Neural cell (in vitro differentiated cells): ENCODE measurements around the gene IGF2BP3. TPM values are rescaled to one million over a fixed set of nuclear protein-coding genes. Genes with fewer than 3 reads are reported as not detected.

Experiments
- H2AFZ ChIP-seq: fragments of 200-600, 300-800 bp; sonication (generic), shearing (Covaris generic); 2 replicates; pipeline ENCODE4 v1.6.0; 2014; ENCODE audit warnings: low read depth, mild to moderate bottlenecking, antibody characterized with exemption, low read length, moderate library complexity
- H3F3A ChIP-seq: fragments of 200-600 bp; shearing (Covaris generic); 2 replicates; pipeline ENCODE4 v1.6.1; 2016; ENCODE audit warnings: mild to moderate bottlenecking, moderate library complexity, mixed read lengths, antibody characterized with exemption, low read length; ENCODE audit not compliant: insufficient read depth, poor library complexity, severe bottlenecking
- H3K27ac ChIP-seq: fragments of 200-600, 300-800 bp; sonication (generic), shearing (Covaris generic); 2 replicates; pipeline ENCODE4 v1.5.1; 2014; ENCODE audit warnings: mild to moderate bottlenecking, low read length, moderate library complexity
- H3K27me3 ChIP-seq: fragments of 300-800, 200-600 bp; sonication (generic), shearing (Covaris generic); 2 replicates; pipeline ENCODE4 v1.6.0; 2014; ENCODE audit warnings: mild to moderate bottlenecking, low read depth, low read length, moderate library complexity; ENCODE audit not compliant: insufficient read depth
- H3K36me3 ChIP-seq: fragments of 300-800, 200-600 bp; sonication (generic), shearing (Covaris generic); 2 replicates; pipeline ENCODE4 v1.5.1; 2014; ENCODE audit warnings: mild to moderate bottlenecking, antibody characterized with exemption, low read length, moderate library complexity; ENCODE audit not compliant: insufficient read depth
- H3K4me2 ChIP-seq: fragments of 300-800, 200-600 bp; sonication (generic), shearing (Covaris generic); 2 replicates; pipeline ENCODE4 v1.6.0; 2014; ENCODE audit warnings: mild to moderate bottlenecking, low read length
- H3K4me3 ChIP-seq: fragments of 300-800, 200-600 bp; sonication (generic), shearing (Covaris generic); 2 replicates; pipeline ENCODE4 v1.5.1; 2014; ENCODE audit warnings: mild to moderate bottlenecking, low read length, moderate library complexity
- H3K79me2 ChIP-seq: fragments of 200-600 bp; shearing (Covaris generic); replicated peaks from 2 replicates; pipeline ENCODE4 v1.6.0; 2014; ENCODE audit warnings: mild to moderate bottlenecking, low read length, moderate library complexity; ENCODE audit not compliant: insufficient read depth
- H3K9ac ChIP-seq: fragments of 300-800, 200-600 bp; sonication (generic), shearing (Covaris generic); 2 replicates; pipeline ENCODE4 v1.6.1; 2016; ENCODE audit warnings: mild to moderate bottlenecking, low read length, mixed read lengths
- H3K9me2 ChIP-seq: fragments of 200-600 bp; shearing (Covaris generic); 2 replicates; pipeline ENCODE4 v1.6.1; 2016; ENCODE audit warnings: mild to moderate bottlenecking, low read length, mixed read lengths; ENCODE audit not compliant: insufficient read depth
- H3K9me3 ChIP-seq: fragments of 200-600, 300-800 bp; sonication (generic), shearing (Covaris generic); 2 replicates; pipeline ENCODE4 v1.6.1; 2016; ENCODE audit warnings: mild to moderate bottlenecking, mixed run types, low read length, moderate library complexity, mixed read lengths
- H4K20me1 ChIP-seq: fragments of 200-600 bp; shearing (Covaris generic); 2 replicates; pipeline ENCODE4 v1.6.1; 2016; ENCODE audit warnings: mild to moderate bottlenecking, mixed run types; ENCODE audit not compliant: insufficient read depth
- EP300 ChIP-seq: fragments of 450-650 bp; conservative IDR thresholded peaks from 2 replicates; pipeline ENCODE4 v1.6.1; 2014; ENCODE audit warnings: antibody characterized with exemption, mild to moderate bottlenecking, moderate library complexity; ENCODE audit not compliant: poor library complexity, severe bottlenecking
- EZH2 ChIP-seq: fragments of 200-600, 300-800 bp; shearing (Covaris generic), sonication (generic); IDR thresholded peaks from 2 replicates; pipeline ENCODE4 v1.6.1; 2014; ENCODE audit warnings: antibody characterized with exemption, low read length, borderline replicate concordance, mild to moderate bottlenecking; ENCODE audit not compliant: insufficient read depth, poor library complexity, severe bottlenecking
- MXI1 ChIP-seq: fragments of 450-650 bp; conservative IDR thresholded peaks from 2 replicates; pipeline ENCODE4 v1.6.1; 2014; ENCODE audit warnings: antibody characterized with exemption, mild to moderate bottlenecking; ENCODE audit not compliant: poor library complexity, severe bottlenecking
- POLR2AphosphoS5 ChIP-seq: IDR thresholded peaks from 2 replicates; pipeline ENCODE4 v1.6.1; 2012
- RAD21 ChIP-seq: fragments of 450-650 bp; conservative IDR thresholded peaks from 2 replicates; pipeline ENCODE4 v1.6.1; 2014; ENCODE audit warnings: antibody characterized with exemption, mild to moderate bottlenecking, moderate library complexity
- SMC3 ChIP-seq: fragments of 450-650 bp; conservative IDR thresholded peaks from 2 replicates; pipeline ENCODE4 v1.6.1; 2014; ENCODE audit warnings: antibody characterized with exemption, mild to moderate bottlenecking, moderate library complexity; ENCODE audit not compliant: poor library complexity
- TAF1 ChIP-seq: IDR thresholded peaks from 2 replicates; pipeline ENCODE4 v1.6.1; 2012; ENCODE audit warnings: low read depth
- polyA plus RNA-seq: library from polyadenylated mRNA; depleted of rRNA; stranded (reverse); fragments of >200 nt; gene quantifications from 2 replicates; pipeline ENCODE4 v1.2.3, GENCODE V29; 2014
- TF ChIP-seq, protein P1 (sequence below): fragments of 450-650 bp; IDR thresholded peaks from 2 replicates; pipeline ENCODE4 v1.5.1; 2014; ENCODE audit warnings: antibody characterized with exemption, mild to moderate bottlenecking, moderate library complexity; ENCODE audit not compliant: poor library complexity, severe bottlenecking
- TF ChIP-seq, protein P2 (sequence below): IDR thresholded peaks from 2 replicates; pipeline ENCODE4 v1.6.1; 2012; ENCODE audit warnings: borderline replicate concordance

Gene IGF2BP3
- polyA plus RNA-seq, 1 donor from 2014 or later = 29.6 TPM

DNA sequence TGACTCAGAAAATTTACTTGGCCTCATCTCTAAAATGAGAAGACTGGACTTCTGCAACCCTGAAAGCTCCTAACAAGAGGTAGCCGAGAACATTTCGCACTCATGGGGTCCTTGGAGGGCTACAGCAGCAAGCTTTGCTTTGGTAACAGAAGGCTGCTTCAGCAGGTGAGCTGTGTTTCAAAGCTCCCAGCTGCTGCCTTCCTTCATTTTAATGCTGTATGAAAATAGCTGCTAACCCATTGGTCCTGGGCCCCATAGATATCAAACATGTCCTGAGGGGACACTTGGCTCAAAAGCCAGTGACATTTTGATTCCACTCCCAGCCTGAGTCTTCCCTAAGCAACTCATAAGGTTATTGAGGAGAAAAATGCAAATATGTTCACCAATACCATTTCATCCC, 185.4 kb downstream of the IGF2BP3 start:
- H3K27ac ChIP-seq = no peak overlapping the region
- TF ChIP-seq, protein P1, sequence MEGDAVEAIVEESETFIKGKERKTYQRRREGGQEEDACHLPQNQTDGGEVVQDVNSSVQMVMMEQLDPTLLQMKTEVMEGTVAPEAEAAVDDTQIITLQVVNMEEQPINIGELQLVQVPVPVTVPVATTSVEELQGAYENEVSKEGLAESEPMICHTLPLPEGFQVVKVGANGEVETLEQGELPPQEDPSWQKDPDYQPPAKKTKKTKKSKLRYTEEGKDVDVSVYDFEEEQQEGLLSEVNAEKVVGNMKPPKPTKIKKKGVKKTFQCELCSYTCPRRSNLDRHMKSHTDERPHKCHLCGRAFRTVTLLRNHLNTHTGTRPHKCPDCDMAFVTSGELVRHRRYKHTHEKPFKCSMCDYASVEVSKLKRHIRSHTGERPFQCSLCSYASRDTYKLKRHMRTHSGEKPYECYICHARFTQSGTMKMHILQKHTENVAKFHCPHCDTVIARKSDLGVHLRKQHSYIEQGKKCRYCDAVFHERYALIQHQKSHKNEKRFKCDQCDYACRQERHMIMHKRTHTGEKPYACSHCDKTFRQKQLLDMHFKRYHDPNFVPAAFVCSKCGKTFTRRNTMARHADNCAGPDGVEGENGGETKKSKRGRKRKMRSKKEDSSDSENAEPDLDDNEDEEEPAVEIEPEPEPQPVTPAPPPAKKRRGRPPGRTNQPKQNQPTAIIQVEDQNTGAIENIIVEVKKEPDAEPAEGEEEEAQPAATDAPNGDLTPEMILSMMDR = no peak
- TF ChIP-seq RAD21 = no peak
- TF ChIP-seq, protein P2, sequence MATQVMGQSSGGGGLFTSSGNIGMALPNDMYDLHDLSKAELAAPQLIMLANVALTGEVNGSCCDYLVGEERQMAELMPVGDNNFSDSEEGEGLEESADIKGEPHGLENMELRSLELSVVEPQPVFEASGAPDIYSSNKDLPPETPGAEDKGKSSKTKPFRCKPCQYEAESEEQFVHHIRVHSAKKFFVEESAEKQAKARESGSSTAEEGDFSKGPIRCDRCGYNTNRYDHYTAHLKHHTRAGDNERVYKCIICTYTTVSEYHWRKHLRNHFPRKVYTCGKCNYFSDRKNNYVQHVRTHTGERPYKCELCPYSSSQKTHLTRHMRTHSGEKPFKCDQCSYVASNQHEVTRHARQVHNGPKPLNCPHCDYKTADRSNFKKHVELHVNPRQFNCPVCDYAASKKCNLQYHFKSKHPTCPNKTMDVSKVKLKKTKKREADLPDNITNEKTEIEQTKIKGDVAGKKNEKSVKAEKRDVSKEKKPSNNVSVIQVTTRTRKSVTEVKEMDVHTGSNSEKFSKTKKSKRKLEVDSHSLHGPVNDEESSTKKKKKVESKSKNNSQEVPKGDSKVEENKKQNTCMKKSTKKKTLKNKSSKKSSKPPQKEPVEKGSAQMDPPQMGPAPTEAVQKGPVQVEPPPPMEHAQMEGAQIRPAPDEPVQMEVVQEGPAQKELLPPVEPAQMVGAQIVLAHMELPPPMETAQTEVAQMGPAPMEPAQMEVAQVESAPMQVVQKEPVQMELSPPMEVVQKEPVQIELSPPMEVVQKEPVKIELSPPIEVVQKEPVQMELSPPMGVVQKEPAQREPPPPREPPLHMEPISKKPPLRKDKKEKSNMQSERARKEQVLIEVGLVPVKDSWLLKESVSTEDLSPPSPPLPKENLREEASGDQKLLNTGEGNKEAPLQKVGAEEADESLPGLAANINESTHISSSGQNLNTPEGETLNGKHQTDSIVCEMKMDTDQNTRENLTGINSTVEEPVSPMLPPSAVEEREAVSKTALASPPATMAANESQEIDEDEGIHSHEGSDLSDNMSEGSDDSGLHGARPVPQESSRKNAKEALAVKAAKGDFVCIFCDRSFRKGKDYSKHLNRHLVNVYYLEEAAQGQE = no peak
- no peaks in the 10 kb centered on the region for H3K9me2 ChIP-seq
- H3K79me2 ChIP-seq = no peaks in the 10 kb centered on the region
- no peaks in the 10 kb centered on the region for H3K36me3 ChIP-seq
- H3K9ac ChIP-seq = no peak overlapping the region
- H3F3A ChIP-seq = no peaks in the 10 kb centered on the region
- no peaks in the 10 kb centered on the region for H3K27me3 ChIP-seq
- no peaks in the 10 kb centered on the region for H3K9me3 ChIP-seq
- no peak overlapping the region for H3K4me2 ChIP-seq
- no peaks in the 10 kb centered on the region for H4K20me1 ChIP-seq
- H3K4me3 ChIP-seq = no peak overlapping the region
- H2AFZ ChIP-seq = no peak overlapping the region

DNA sequence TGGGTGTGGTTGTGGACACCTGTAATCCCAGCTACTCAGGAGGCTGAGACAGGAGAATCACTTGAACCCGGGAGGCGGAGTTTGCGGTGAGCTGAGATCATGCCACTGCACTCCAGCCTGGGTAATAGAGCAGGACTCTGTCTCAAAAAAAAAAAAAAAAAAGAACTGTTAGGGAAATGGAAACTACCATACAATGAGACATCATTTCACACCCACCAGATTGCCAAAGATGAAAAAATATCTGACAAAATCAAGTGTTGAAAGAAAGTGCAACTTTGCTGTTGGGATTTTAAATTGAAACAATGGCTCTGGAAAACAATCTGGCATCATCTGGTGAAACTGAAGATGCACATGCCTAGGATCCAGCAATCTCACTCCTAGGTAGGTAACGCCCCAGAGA, 187.2 kb downstream of the IGF2BP3 start:
- Histone ChIP-seq H3K4me2 (no peak overlapping the region), H2AFZ (no peak overlapping the region), H3K9me2 (no peaks in the 10 kb centered on the region), H3K9ac (no peak overlapping the region), H3K9me3 (no peaks in the 10 kb centered on the region), H3K27ac (no peak overlapping the region), H3K36me3 (no peaks in the 10 kb centered on the region), H4K20me1 (no peaks in the 10 kb centered on the region), H3K4me3 (no peak overlapping the region), H3K79me2 (no peaks in the 10 kb centered on the region), H3K27me3 (no peaks in the 10 kb centered on the region), H3F3A (no peaks in the 10 kb centered on the region)
- TF ChIP-seq, protein P2 = no peak
- TF ChIP-seq RAD21 (no peak), SMC3 (no peak), EP300 (no peak), TAF1 (no peak), MXI1 (no peak), POLR2AphosphoS5 (no peak), EZH2 (no peak)
- TF ChIP-seq, protein P1 = no peak
